ENCODE measurements around the gene CFAP74.

Gene CFAP74

GRCh38 chr1:2003541-2004131, at the start of gene CFAP74:
CFAP74 (minus strand) TSS chr1:2003786; CDS start chr1:1990956, 12,830 bp downstream.
- DNase-seq = no peak

- DNase-seq = no peak
These were observed 49.6 kb upstream of the CFAP74 start for GRCh38 chr1:2053217-2053616.

GRCh38 chr1:2052756-2053155, 49.2 kb upstream of the CFAP74 start:
- no peak for DNase-seq

- DNase-seq = no peak
These were observed 48.6 kb upstream of the CFAP74 start for GRCh38 chr1:2052054-2052679.

GRCh38 chr1:2050793-2051682, 47.5 kb upstream of the CFAP74 start:
- no peak for DNase-seq

GRCh38 chr1:2050461-2050792, 46.8 kb upstream of the CFAP74 start:
- DNase-seq = no peak

GRCh38 chr1:2049718-2050431, 46.3 kb upstream of the CFAP74 start, which contains the start of gene PRKCZ:
PRKCZ (plus strand) TSS chr1:2050411; CDS start chr1:2050631, 220 bp downstream.
- peak; percentile 98 for DNase-seq

- DNase-seq = peak; percentile 55
These were observed 45.7 kb upstream of the CFAP74 start for GRCh38 chr1:2049225-2049717.

- DNase-seq = no peak
These were observed 44.5 kb upstream of the CFAP74 start for GRCh38 chr1:2047749-2048729.

- no peak for DNase-seq
These were observed 43.6 kb upstream of the CFAP74 start for GRCh38 chr1:2046953-2047748.

GRCh38 chr1:2046174-2046917, 42.8 kb upstream of the CFAP74 start:
- peak; percentile 85 for DNase-seq

GRCh38 chr1:2045468-2046173, 42.0 kb upstream of the CFAP74 start:
- DNase-seq = no peak

GRCh38 chr1:2044510-2045319, 41.1 kb upstream of the CFAP74 start:
- peak; percentile 47 for DNase-seq

GRCh38 chr1:2043886-2044285, 40.3 kb upstream of the CFAP74 start:
- no peak for DNase-seq

GRCh38 chr1:2042830-2043773, 39.5 kb upstream of the CFAP74 start:
- no peak for DNase-seq

- DNase-seq = no peak
These were observed 38.3 kb upstream of the CFAP74 start for GRCh38 chr1:2041887-2042286.

GRCh38 chr1:2041305-2041704, 37.7 kb upstream of the CFAP74 start:
- DNase-seq = no peak
